Stimulated activated naive CD8-positive, alpha-beta T cell treated with anti-CD3 and anti-CD28 coated beads, Interleukin-15, amount 100 ng/mL, for 72 hours (primary cell): Measurements from ENCODE around the gene VENTX.

Experiments used
- ATAC-seq: fragments of 150-1000 bp; cut with Tn5 transposase; 2 replicates; pipeline ENCODE4 v1.10.0; 2021; ENCODE audit warnings: mild to moderate bottlenecking, moderate library complexity
- DNase-seq, 2 donors: peaks; one replicate each; pipeline ENCODE4 v3.0.0; 2021 to 2022
- H3K27ac Mint-ChIP-seq, 2 donors: one replicate each; pipeline ENCODE4 v1.8.0; 2022; ENCODE audit warnings: mild to moderate bottlenecking in 2 of 2, mixed read lengths in 2 of 2, moderate library complexity in 2 of 2
- H3K27me3 Mint-ChIP-seq: one replicate; pipeline ENCODE4 v1.8.0; 2022; ENCODE audit warnings: mixed read lengths
- H3K4me1 Mint-ChIP-seq: one replicate; pipeline ENCODE4 v1.8.0; 2022; ENCODE audit warnings: mild to moderate bottlenecking, mixed read lengths
- H3K4me3 Mint-ChIP-seq, 2 donors: one replicate each; pipeline ENCODE4 v1.8.0; 2022; ENCODE audit warnings: mild to moderate bottlenecking in 2 of 2, mixed read lengths in 2 of 2, moderate library complexity in 1 of 2
- H3K9me3 Mint-ChIP-seq, 2 donors: one replicate each; pipeline ENCODE4 v1.8.0; 2022; ENCODE audit warnings: mixed read lengths in 2 of 2

VENTX gene

GRCh38 chr10:133236401-133237240, 1.0 kb upstream of the VENTX start:
- DNase-seq: no peak
- no peaks in the 10 kb centered on the region for H3K9me3 Mint-ChIP-seq
- peaks cover 91% of the 10 kb centered on the region for H3K27me3 Mint-ChIP-seq
- H3K4me1 Mint-ChIP-seq: peaks cover 34% of the 10 kb centered on the region
- H3K4me3 Mint-ChIP-seq: no peak overlapping the region
- no peak overlapping the region for H3K27ac Mint-ChIP-seq
- ATAC-seq: no peak

- Mint-ChIP-seq H3K9me3 (no peaks in the 10 kb centered on the region), H3K4me1 (peaks cover 38% of the 10 kb centered on the region), H3K4me3 (peak overlapping the region in 1 of 2 donors; percentile 53), H3K27me3 (peaks cover 91% of the 10 kb centered on the region), H3K27ac (no peak overlapping the region)
- no peak for ATAC-seq
- no peak for DNase-seq
These were observed 441 bp upstream of the VENTX start for GRCh38 chr10:133237241-133237587.

GRCh38 chr10:133238466-133238804, 780 bp downstream of the VENTX start:
- H3K4me1 Mint-ChIP-seq: peaks cover 42% of the 10 kb centered on the region
- no peak overlapping the region for H3K4me3 Mint-ChIP-seq
- DNase-seq: no peak
- ATAC-seq: no peak
- peaks cover 91% of the 10 kb centered on the region for H3K27me3 Mint-ChIP-seq
- no peaks in the 10 kb centered on the region for H3K9me3 Mint-ChIP-seq
- no peak overlapping the region for H3K27ac Mint-ChIP-seq

GRCh38 chr10:133239990-133240389, 2.3 kb downstream of the VENTX start:
- no peak overlapping the region for H3K27ac Mint-ChIP-seq
- DNase-seq (no peak), ATAC-seq (no peak)
- H3K27me3 Mint-ChIP-seq: peaks cover 89% of the 10 kb centered on the region
- H3K4me3 Mint-ChIP-seq: no peak overlapping the region
- H3K9me3 Mint-ChIP-seq: no peaks in the 10 kb centered on the region
- peaks cover 39% of the 10 kb centered on the region for H3K4me1 Mint-ChIP-seq

- Mint-ChIP-seq H3K9me3 (no peaks in the 10 kb centered on the region), H3K27ac (no peak overlapping the region), H3K27me3 (peaks cover 76% of the 10 kb centered on the region), H3K4me1 (peaks cover 29% of the 10 kb centered on the region), H3K4me3 (peak overlapping the region; percentile 50 to 56)
- peak; percentile 12 for ATAC-seq
- DNase-seq: no peak
These were observed 4.0 kb downstream of the VENTX start for GRCh38 chr10:133241501-133242205.

GRCh38 chr10:133242611-133243356, 5.1 kb downstream of the VENTX start:
- Mint-ChIP-seq H3K9me3 (no peaks in the 10 kb centered on the region), H3K27me3 (peaks cover 75% of the 10 kb centered on the region), H3K4me1 (peaks cover 23% of the 10 kb centered on the region), H3K27ac (no peak overlapping the region), H3K4me3 (peak overlapping the region; percentile 1 to 52)
- no peak for DNase-seq
- no peak for ATAC-seq

- ATAC-seq (no peak), DNase-seq (no peak)
- Mint-ChIP-seq H3K27ac (peak overlapping the region in 1 of 2 donors; percentile 54), H3K27me3 (peaks cover 67% of the 10 kb centered on the region), H3K4me3 (no peak overlapping the region), H3K4me1 (peaks cover 23% of the 10 kb centered on the region), H3K9me3 (no peaks in the 10 kb centered on the region)
These were observed 5.9 kb downstream of the VENTX start for GRCh38 chr10:133243593-133243992.

- no peak for ATAC-seq
These were observed 8.0 kb downstream of the VENTX start for GRCh38 chr10:133245439-133246235.

GRCh38 chr10:133246236-133246626, 8.6 kb downstream of the VENTX start:
- peaks cover 14% of the 10 kb centered on the region for H3K4me1 Mint-ChIP-seq
- ATAC-seq (no peak), DNase-seq (no peak)
- no peak overlapping the region for H3K27ac Mint-ChIP-seq
- no peaks in the 10 kb centered on the region for H3K9me3 Mint-ChIP-seq
- no peak overlapping the region for H3K4me3 Mint-ChIP-seq
- peaks cover 48% of the 10 kb centered on the region for H3K27me3 Mint-ChIP-seq

More at GRCh38 chr10:133245439-133246235, 8.0 kb downstream of the VENTX start:
- H3K27ac Mint-ChIP-seq: no peak overlapping the region
- H3K4me1 Mint-ChIP-seq: peaks cover 20% of the 10 kb centered on the region
- H3K4me3 Mint-ChIP-seq: no peak overlapping the region
- no peak for DNase-seq
- H3K9me3 Mint-ChIP-seq: no peaks in the 10 kb centered on the region
- peaks cover 53% of the 10 kb centered on the region for H3K27me3 Mint-ChIP-seq

GRCh38 chr10:133247681-133248333, 10.2 kb downstream of the VENTX start:
- Mint-ChIP-seq H3K4me1 (no peaks in the 10 kb centered on the region), H3K9me3 (no peaks in the 10 kb centered on the region), H3K4me3 (no peak overlapping the region), H3K27me3 (peaks cover 32% of the 10 kb centered on the region), H3K27ac (no peak overlapping the region)
- no peak for ATAC-seq
- no peak for DNase-seq

GRCh38 chr10:133248334-133248715, 10.7 kb downstream of the VENTX start:
- Mint-ChIP-seq H3K27ac (no peak overlapping the region), H3K27me3 (peaks cover 27% of the 10 kb centered on the region), H3K9me3 (no peaks in the 10 kb centered on the region), H3K4me1 (no peaks in the 10 kb centered on the region), H3K4me3 (no peak overlapping the region)
- no peak for DNase-seq
- ATAC-seq: no peak

GRCh38 chr10:133249094-133249780, 11.6 kb downstream of the VENTX start:
- Mint-ChIP-seq H3K9me3 (no peaks in the 10 kb centered on the region), H3K27me3 (peaks cover 18% of the 10 kb centered on the region), H3K27ac (no peak overlapping the region), H3K4me1 (no peaks in the 10 kb centered on the region), H3K4me3 (no peak overlapping the region)
- ATAC-seq: no peak
- no peak for DNase-seq

- Mint-ChIP-seq H3K4me3 (no peak overlapping the region), H3K4me1 (no peaks in the 10 kb centered on the region), H3K27ac (peak overlapping the region in 1 of 2 donors; percentile 23), H3K9me3 (no peaks in the 10 kb centered on the region), H3K27me3 (peaks cover 15% of the 10 kb centered on the region)
- ATAC-seq: no peak
- DNase-seq: no peak
These were observed 12.5 kb downstream of the VENTX start for GRCh38 chr10:133249975-133250754.
